Retinal pigment epithelial cell (primary cell): ENCODE measurements around the gene DOK7.

Experiments
- DNase-seq: peaks from one replicate; pipeline ENCODE4 v3.0.0-alpha.2; 2010; ENCODE audit warnings: low read depth
- H3K4me3 ChIP-seq: 2 replicates; pipeline ENCODE4 v1.5.1; 2011; ENCODE audit warnings: mild to moderate bottlenecking, low read length, control low read depth, moderate library complexity
- TF ChIP-seq, protein P1 (sequence below): conservative IDR thresholded peaks from 2 replicates; pipeline ENCODE4 v1.5.1; 2011; ENCODE audit warnings: low read depth, low read length, control low read depth, inconsistent platforms

Gene DOK7

GRCh38 chr4:3442959-3443749, 20.0 kb upstream of the DOK7 start:
- H3K4me3 ChIP-seq = no peak overlapping the region
- TF ChIP-seq, protein P1, sequence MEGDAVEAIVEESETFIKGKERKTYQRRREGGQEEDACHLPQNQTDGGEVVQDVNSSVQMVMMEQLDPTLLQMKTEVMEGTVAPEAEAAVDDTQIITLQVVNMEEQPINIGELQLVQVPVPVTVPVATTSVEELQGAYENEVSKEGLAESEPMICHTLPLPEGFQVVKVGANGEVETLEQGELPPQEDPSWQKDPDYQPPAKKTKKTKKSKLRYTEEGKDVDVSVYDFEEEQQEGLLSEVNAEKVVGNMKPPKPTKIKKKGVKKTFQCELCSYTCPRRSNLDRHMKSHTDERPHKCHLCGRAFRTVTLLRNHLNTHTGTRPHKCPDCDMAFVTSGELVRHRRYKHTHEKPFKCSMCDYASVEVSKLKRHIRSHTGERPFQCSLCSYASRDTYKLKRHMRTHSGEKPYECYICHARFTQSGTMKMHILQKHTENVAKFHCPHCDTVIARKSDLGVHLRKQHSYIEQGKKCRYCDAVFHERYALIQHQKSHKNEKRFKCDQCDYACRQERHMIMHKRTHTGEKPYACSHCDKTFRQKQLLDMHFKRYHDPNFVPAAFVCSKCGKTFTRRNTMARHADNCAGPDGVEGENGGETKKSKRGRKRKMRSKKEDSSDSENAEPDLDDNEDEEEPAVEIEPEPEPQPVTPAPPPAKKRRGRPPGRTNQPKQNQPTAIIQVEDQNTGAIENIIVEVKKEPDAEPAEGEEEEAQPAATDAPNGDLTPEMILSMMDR = peak; percentile 91
- DNase-seq = no peak

- no peak for DNase-seq
- no peak overlapping the region for H3K4me3 ChIP-seq
- TF ChIP-seq, protein P1 = no peak
Observed at GRCh38 chr4:3443750-3444309, 19.3 kb upstream of the DOK7 start.

GRCh38 chr4:3444351-3445110, 18.6 kb upstream of the DOK7 start:
- no peak for DNase-seq
- TF ChIP-seq, protein P1 = no peak
- H3K4me3 ChIP-seq = no peak overlapping the region

DNA sequence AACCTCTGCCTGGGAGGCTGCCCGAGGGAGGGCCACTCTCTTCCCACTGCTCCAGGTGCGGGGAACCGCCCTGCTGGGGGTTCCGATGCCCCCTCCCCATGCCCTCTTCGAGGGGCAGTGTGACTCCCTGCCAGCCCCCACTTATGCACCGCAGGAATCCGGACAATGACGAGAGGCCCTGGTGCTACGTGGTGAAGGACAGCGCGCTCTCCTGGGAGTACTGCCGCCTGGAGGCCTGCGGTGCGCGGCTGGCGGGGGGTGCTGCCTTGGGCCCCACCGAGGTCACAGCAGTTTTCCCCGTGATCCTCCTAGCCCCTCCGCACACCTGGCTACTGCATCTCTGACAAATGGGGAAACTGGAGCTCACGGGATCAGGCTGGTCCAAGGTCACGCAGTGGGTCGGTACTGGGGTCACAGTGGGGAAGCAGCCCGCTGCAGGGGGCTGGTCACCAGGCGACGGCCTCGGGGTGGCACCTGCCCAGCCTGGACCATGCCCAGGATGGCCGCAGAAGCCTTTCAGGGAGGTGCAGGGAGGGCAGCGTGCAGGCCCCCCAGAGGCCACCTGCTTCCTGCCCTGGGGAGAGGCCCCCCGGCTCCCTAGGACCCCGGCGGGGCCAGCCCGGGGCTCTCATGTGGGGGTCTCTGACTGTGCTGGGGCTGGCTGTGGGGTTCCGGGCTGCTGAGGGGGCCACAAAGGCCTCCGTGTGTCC, 17.8 kb upstream of the DOK7 start:
- H3K4me3 ChIP-seq = no peak overlapping the region
- DNase-seq = no peak
- TF ChIP-seq, protein P1 = no peak

DNA sequence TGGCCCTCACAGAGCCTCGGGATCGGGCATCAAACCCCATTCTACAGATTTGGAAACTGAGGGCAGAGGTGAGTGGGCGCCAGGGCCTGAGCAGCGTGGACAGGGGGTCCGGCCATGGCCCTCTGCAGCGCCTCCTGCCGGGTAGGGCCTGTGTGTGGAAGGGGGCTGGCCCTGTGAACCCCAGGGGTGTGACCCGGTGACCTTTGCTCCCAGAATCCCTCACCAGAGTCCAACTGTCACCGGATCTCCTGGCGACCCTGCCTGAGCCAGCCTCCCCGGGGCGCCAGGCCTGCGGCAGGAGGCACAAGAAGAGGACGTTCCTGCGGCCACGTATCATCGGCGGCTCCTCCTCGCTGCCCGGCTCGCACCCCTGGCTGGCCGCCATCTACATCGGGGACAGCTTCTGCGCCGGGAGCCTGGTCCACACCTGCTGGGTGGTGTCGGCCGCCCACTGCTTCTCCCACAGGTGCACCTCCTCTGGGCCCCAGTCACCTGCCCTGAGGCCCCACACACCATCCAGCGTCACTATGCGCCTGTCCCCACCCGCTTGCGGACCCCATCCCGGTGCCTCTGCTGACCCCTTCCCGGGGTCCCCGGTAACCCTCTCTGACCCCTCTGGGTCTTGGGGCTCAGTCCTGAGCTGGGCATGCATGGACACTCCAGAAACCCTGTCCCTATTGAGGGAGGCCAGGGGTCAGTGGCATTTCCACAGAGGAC, 17.1 kb upstream of the DOK7 start:
- H3K4me3 ChIP-seq = no peak overlapping the region
- TF ChIP-seq, protein P1 = no peak
- no peak for DNase-seq

DNA sequence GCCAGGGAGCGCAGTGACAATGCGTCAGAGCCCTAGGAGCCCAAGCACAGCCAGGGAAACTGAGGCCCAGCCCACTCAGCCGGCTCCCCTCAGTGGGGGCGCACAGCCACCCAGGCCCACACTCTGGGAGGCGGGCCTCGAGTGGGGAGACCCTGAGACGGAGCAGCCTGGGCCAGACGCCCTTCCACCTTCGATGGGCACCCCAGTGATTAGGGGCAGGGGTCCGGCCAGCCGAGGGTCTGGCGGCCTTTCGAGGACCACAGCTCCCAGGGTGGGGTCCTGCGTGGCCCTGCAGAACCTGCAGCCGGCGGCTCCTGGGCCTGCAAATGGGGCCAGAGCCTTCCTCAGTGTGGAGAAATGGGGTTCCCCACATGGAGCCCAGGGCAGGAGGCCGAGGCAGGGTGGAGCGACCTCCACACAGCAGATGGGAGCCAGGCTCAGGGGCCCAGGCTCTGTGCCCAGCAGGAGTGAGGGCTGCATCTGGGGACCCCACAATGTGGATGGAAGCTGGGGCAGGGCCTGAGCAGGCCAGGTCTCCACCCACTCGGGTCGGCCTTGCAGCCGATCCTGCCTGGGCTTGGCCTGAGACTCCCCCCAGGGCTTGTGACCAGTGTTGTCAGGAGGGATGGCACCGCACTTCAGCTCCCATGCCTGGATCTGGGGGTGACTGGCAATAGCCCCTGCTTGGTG, 16.3 kb upstream of the DOK7 start:
- no peak for DNase-seq
- TF ChIP-seq, protein P1 = no peak
- H3K4me3 ChIP-seq = no peak overlapping the region
